ENCODE results near the gene PSEN1.

DNA sequence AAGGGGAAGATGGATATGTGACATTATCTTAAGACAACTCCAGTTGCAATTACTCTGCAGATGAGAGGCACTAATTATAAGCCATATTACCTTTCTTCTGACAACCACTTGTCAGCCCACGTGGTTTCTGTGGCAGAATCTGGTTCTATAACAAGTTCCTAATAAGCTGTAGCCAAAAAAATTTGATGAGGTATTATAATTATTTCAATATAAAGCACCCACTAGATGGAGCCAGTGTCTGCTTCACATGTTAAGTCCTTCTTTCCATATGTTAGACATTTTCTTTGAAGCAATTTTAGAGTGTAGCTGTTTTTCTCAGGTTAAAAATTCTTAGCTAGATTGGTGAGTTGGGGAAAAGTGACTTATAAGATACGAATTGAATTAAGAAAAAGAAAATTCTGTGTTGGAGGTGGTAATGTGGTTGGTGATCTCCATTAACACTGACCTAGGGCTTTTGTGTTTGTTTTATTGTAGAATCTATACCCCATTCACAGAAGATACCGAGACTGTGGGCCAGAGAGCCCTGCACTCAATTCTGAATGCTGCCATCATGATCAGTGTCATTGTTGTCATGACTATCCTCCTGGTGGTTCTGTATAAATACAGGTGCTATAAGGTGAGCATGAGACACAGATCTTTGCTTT, 36.9 kb downstream of the PSEN1 start:
- TF ChIP-seq POLR2A (IDR thresholded peaks at IDR 0.05; ENCODE audit: low read depth, low read length) = no peak
- no peak for TF ChIP-seq POLR2AphosphoS5 (IDR thresholded peaks at IDR 0.05; ENCODE audit: low read depth, low read length)
- no peak for TF ChIP-seq SPI1 (IDR thresholded peaks at IDR 0.05; ENCODE audit: low read depth, low read length)
- no peak for TF ChIP-seq TAF1 (IDR thresholded peaks at IDR 0.05; ENCODE audit: low read depth, low read length)
- no peak for TF ChIP-seq POU2F2 (IDR thresholded peaks at IDR 0.05; ENCODE audit: low read depth, low read length)
- no peak for TF ChIP-seq PAX5 (IDR thresholded peaks at IDR 0.05; ENCODE audit: insufficient read depth, low read length, severe bottlenecking)

Measured in GM12891 (cell line).